K562 (cell line): ENCODE data around the gene DPEP1. TPM values are rescaled to one million over a fixed set of nuclear protein-coding genes. Genes with fewer than 3 reads are reported as not detected.
A peak's percentile ranks its signal among the peaks of the same experiment; 100 is the strongest.

ENCODE experiments used
- ATAC-seq: fragments of 200-7000 bp; cut with Tn5 transposase; 3 replicates; pipeline ENCODE4 v1.9.1; 2020; ENCODE audit warnings: moderate library complexity
- BruUV-seq: library from RNA; stranded (reverse); fragments of 400-500 nt; replicated peaks from 2 replicates; lab custom pipeline; 2021; lab: Mats Ljungman, UMichigan
- CTCF ChIA-PET: fragments of 300-600 bp; formaldehyde crosslinking; extraction: SDS; loops from one replicate; lab custom pipeline; 2021; ENCODE audit warnings: low intra/inter-chr PET ratio; lab: Yijun Ruan, JAX
- POLR2A ChIA-PET: fragments of 300-600, 350-650 bp; sonication (Branson Sonifier 250); formaldehyde crosslinking; extraction: SDS; loops from one replicate; lab custom pipeline; 2021; ENCODE audit warnings: antibody characterized with exemption, inconsistent platforms; lab: Yijun Ruan, JAX
- DNase-seq, 4 experiments: peaks; one replicate each; pipeline versions ENCODE4 v3.0.0 to v3.0.0-alpha.2; 2011 to 2018; ENCODE audit warnings: low spot score in 3 of 4, mixed read lengths in 3 of 4; ENCODE audit errors: extremely low read depth in 1 of 4
- FAIRE-seq: peaks from 2 replicates; lab custom pipeline; 2011; peaks lifted over from hg19 to GRCh38; lab: Jason Lieb, UNC
- H2AFZ ChIP-seq: 2 replicates; pipeline ENCODE4 v1.6.0; 2011; ENCODE audit warnings: low read depth, low read length, control low read depth, inconsistent platforms
- H3K27ac ChIP-seq: fragments of 200-600 bp; 3 replicates; pipeline ENCODE4 v1.8.0; 2011; ENCODE audit warnings: low read depth, mild to moderate bottlenecking, control low read depth, inconsistent platforms, low read length, moderate library complexity, mixed read lengths; ENCODE audit errors: extremely low read depth
- H3K27me3 ChIP-seq, 2 experiments: fragments of 300-600 bp in 1 of 2; 2 replicates in 1 of 2; 3 replicates in 1 of 2; pipeline versions ENCODE4 v1.6.0 to v1.8.0; 2011; ENCODE audit warnings: inconsistent platforms in 2 of 2, low read length in 2 of 2, mild to moderate bottlenecking in 1 of 2, mixed read lengths in 1 of 2, moderate library complexity in 1 of 2; ENCODE audit not compliant: control insufficient read depth in 2 of 2, insufficient read depth in 2 of 2
- H3K36me3 ChIP-seq: fragments of 300-600 bp; 3 replicates; pipeline ENCODE4 v1.8.0; 2011; ENCODE audit warnings: mild to moderate bottlenecking, low read length, inconsistent platforms; ENCODE audit not compliant: control insufficient read depth, insufficient read depth
- H3K4me1 ChIP-seq, 2 experiments: fragments of 200-600 bp in 1 of 2; replicated peaks in 1 of 2; 2 replicates in 1 of 2; 3 replicates in 1 of 2; pipeline versions ENCODE4 v1.5.1 to v1.8.0; 2011; ENCODE audit warnings: inconsistent platforms in 2 of 2, low read length in 2 of 2, mild to moderate bottlenecking in 1 of 2, mixed read lengths in 1 of 2, moderate library complexity in 1 of 2; ENCODE audit not compliant: control insufficient read depth in 2 of 2, insufficient read depth in 2 of 2
- H3K4me2 ChIP-seq: 2 replicates; pipeline ENCODE4 v1.6.1; 2011; ENCODE audit warnings: low read length, control low read depth, inconsistent platforms, mixed read lengths; ENCODE audit not compliant: insufficient read depth
- H3K4me3 ChIP-seq: fragments of 200-600 bp; sonication (generic), shearing (Covaris generic); 2 replicates; pipeline ENCODE4 v1.5.1; 2016; ENCODE audit warnings: control low read depth, inconsistent platforms
- H3K79me2 ChIP-seq: fragments of 200-600 bp; 3 replicates; pipeline ENCODE4 v1.8.0; 2011; ENCODE audit warnings: low read length, inconsistent platforms; ENCODE audit not compliant: control insufficient read depth, insufficient read depth
- H3K9ac ChIP-seq, 2 experiments: 2 replicates each; pipeline versions ENCODE4 v1.6.0 to v1.6.1; 2011; ENCODE audit warnings: low read depth in 2 of 2, low read length in 2 of 2, control low read depth in 1 of 2, inconsistent platforms in 1 of 2, mild to moderate bottlenecking in 1 of 2, mixed read lengths in 1 of 2; ENCODE audit not compliant: insufficient read depth in 1 of 2
- H3K9me1 ChIP-seq: one replicate; pipeline ENCODE4 v1.6.0; 2011; ENCODE audit warnings: inconsistent platforms, mild to moderate bottlenecking, low read length, moderate library complexity; ENCODE audit not compliant: control insufficient read depth, insufficient read depth
- H3K9me3 ChIP-seq: replicated peaks from 2 replicates; pipeline ENCODE4 v1.5.1; 2011; ENCODE audit warnings: low read depth, low read length, inconsistent platforms; ENCODE audit not compliant: control insufficient read depth, insufficient read depth
- H4K20me1 ChIP-seq: replicated peaks from 2 replicates; pipeline ENCODE4 v1.6.1; 2011; ENCODE audit warnings: low read length, inconsistent platforms, mixed read lengths; ENCODE audit not compliant: control insufficient read depth, insufficient read depth
- CBFB ChIP-seq: sonication (generic); formaldehyde crosslinking; IDR thresholded peaks from 2 replicates; pipeline ENCODE4 v1.4.0; 2020; ENCODE audit warnings: mild to moderate bottlenecking, missing genetic modification reagents
- CREM ChIP-seq: IDR thresholded peaks from 2 replicates; pipeline ENCODE4 v1.6.1; 2014; ENCODE audit warnings: antibody characterized with exemption, low read depth
- HNRNPUL1 ChIP-seq: fragments of 200-400 bp; formaldehyde crosslinking; IDR thresholded peaks from 2 replicates; pipeline ENCODE4 v1.6.1; 2017; ENCODE audit warnings: low read length
- HOMEZ ChIP-seq: fragments of 250-450 bp; sonication (Bioruptor Pico); IDR thresholded peaks from 2 replicates; pipeline ENCODE4 v1.4.0; 2020; ENCODE audit warnings: mild to moderate bottlenecking, moderate library complexity
- POLR2B ChIP-seq: fragments of 450-650 bp; IDR thresholded peaks from 2 replicates; pipeline ENCODE4 v1.6.1; 2018; ENCODE audit warnings: low read depth; ENCODE audit not compliant: partially characterized antibody
- PRMT5 ChIP-seq: sonication (generic); formaldehyde crosslinking; IDR thresholded peaks from 2 replicates; pipeline ENCODE4 v1.5.0; 2020; ENCODE audit warnings: missing genetic modification reagents
- RBM25 ChIP-seq: fragments of 200-400 bp; formaldehyde crosslinking; IDR thresholded peaks from 2 replicates; pipeline ENCODE4 v1.6.1; 2018; ENCODE audit warnings: low read length, low read depth, moderate library complexity; ENCODE audit not compliant: severe bottlenecking
- SIRT6 ChIP-seq: IDR thresholded peaks from one replicate; pipeline ENCODE4 v1.6.1; 2012; ENCODE audit warnings: low read depth, mild to moderate bottlenecking, control low read depth, inconsistent platforms, low read length, moderate library complexity
- SLC30A9 ChIP-seq: fragments of 250-450 bp; sonication (Bioruptor Pico); IDR thresholded peaks from 2 replicates; pipeline ENCODE4 v1.8.0; 2022; ENCODE audit warnings: mild to moderate bottlenecking, moderate library complexity
- STAG1 ChIP-seq: sonication (generic); formaldehyde crosslinking; IDR thresholded peaks from 2 replicates; pipeline ENCODE4 v1.5.0; 2020; ENCODE audit warnings: missing genetic modification reagents, borderline replicate concordance
- TSHZ1 ChIP-seq: fragments of 250-450 bp; sonication (Bioruptor Pico); IDR thresholded peaks from 2 replicates; pipeline ENCODE4 v1.4.0; 2020; ENCODE audit warnings: mild to moderate bottlenecking, moderate library complexity
- ZNF146 ChIP-seq: IDR thresholded peaks from one replicate; pipeline ENCODE4 v1.6.1; 2018; ENCODE audit warnings: missing compliant biosample characterization; ENCODE audit not compliant: unreplicated experiment
- WGBS: fragments of 100-300 bp; shearing (Covaris generic); methylation state at CpG from one replicate; pipeline ENCODE4 v1.1.6; 2016; ENCODE audit warnings: low coverage, mixed read lengths; ENCODE audit not compliant: insufficient coverage; ENCODE audit errors: missing lambda C conversion rate; 5-methylcytosine and 5-hydroxymethylcytosine counted together
- in situ Hi-C: fragments of 300-500 bp; cut with MboI; formaldehyde crosslinking; loops from 4 replicates; pipeline ENCODE4 v1.15.0; 2018; ENCODE audit warnings: inconsistent platforms, mixed read lengths
- intact Hi-C: fragments of 100-400 bp; cut with micrococcal nuclease; formaldehyde crosslinking; loops from 2 replicates; pipeline ENCODE4 v1.14.2; 2022
- polyA plus RNA-seq, 8 experiments: library from polyadenylated mRNA; depleted of rRNA in 4 of 8; stranded (reverse) in 5 of 8; unstranded in 3 of 8; fragments of >200 nt; fragmentation: Nextera tagmentation in 2 of 8; fragmentation: Illumina TruSeq in 1 of 8; extraction: Ambion mirVana in 2 of 8; extraction: Trizol in 1 of 8; gene quantifications; 2 replicates each; pipeline versions ENCODE4 v1.2.1 to v1.2.3, GENCODE V29; 2011 to 2014; ENCODE audit warnings: inconsistent platforms in 1 of 8, missing spikeins in 1 of 8
- total RNA-seq, 7 experiments: library from RNA; depleted of rRNA in 6 of 7; stranded (reverse); fragments of >200 nt in 6 of 7; fragmentation: Illumina TruSeq in 2 of 7; extraction: Trizol in 2 of 7; gene quantifications; 2 replicates each; pipeline versions ENCODE4 v1.2.1 to v1.2.3, GENCODE V29; 2011 to 2021; ENCODE audit warnings: low replicate concordance in 1 of 7

The DPEP1 gene
- total and polyA plus RNA-seq, 9 of the 15 experiments (the other 6 are each of a cell fraction or from before 2014, with no cell fraction given): 0.14 to 0.31 (median 0.20) TPM; not detected in 6

DNA sequence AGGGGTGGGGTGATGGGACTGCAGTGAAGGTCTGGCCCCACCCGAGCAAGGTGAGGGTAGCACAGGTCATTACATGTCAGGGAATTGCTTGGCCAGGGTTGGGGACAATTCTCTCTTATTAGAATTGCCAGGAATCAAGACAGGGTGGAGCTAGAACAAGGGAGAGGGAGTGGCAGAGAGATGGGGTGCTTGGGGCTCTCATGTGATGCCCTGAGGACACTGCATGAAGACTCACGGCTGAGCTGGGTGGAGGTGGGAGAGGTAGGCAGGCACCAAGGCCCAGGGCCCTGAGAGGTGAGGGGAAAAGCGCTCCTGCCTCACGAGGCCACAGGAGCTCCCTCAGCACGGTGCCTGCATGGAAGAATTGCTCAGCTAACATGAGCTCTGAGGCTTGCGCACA is 3.6 kb downstream of the DPEP1 start:
- no peaks in the 10 kb centered on the region for H3K36me3 ChIP-seq
- H3K27ac ChIP-seq: no peak overlapping the region
- intact Hi-C loops: no loop called here
- H3K9ac ChIP-seq: no peak overlapping the region; a peak in 1 of 4 replicates
- POLR2A ChIA-PET: interaction anchor here (0.6 to 1.1 kb wide), 3 partner anchors 43 to 171 kb away, joined by 3 to 4 read pairs (median 3); no protein-coding TSS in a partner anchor
- H3K9me1 ChIP-seq: no peaks in the 10 kb centered on the region
- no peaks in the 10 kb centered on the region for H3K79me2 ChIP-seq
- H3K4me2 ChIP-seq: no peak overlapping the region
- BruUV-seq: no TSS peak
- DNase-seq: no peak
- ATAC-seq: no peak; the same call in 2 of the 3 replicates
- TF ChIP-seq RBM25 (no peak), CREM (no peak), SIRT6 (no peak), HNRNPUL1 (no peak), STAG1 (CRISPR knock-in tag) (no peak), HOMEZ (CRISPR knock-in tag) (no peak), POLR2B (no peak), CBFB (CRISPR knock-in tag) (no peak), TSHZ1 (CRISPR knock-in tag) (no peak), ZNF146 (no peak), PRMT5 (CRISPR knock-in tag) (no peak), SLC30A9 (no peak)
- TF ChIP-seq, all 486 proteins: peak for 0
- in situ Hi-C loops: no loop called here
- Histone ChIP-seq H3K4me3 (no peak overlapping the region), H2AFZ (peak overlapping the region; percentile 33; the same call in 1 of the 2 replicates), H3K27me3 (peaks cover 8 to 21% of the 10 kb centered on the region in 2 experiments), H3K4me1 (peaks cover 0 to 57% of the 10 kb centered on the region in 2 experiments; a peak in 2 of 5 replicates), H3K9me3 (no peaks in the 10 kb centered on the region), H4K20me1 (no peaks in the 10 kb centered on the region)
- no peak for FAIRE-seq
- CTCF ChIA-PET: no interaction called here
- 20% methylated on average over 6 of the region's 6 CpGs for WGBS
